Stimulated activated CD4-positive, alpha-beta T cell treated with anti-CD3 and anti-CD28 coated beads, Interleukin-4, amount 100 ng/mL, for 24 hours (primary cell): ENCODE measurements around the gene TELO2.

Experiments used
- DNase-seq: peaks from one replicate; pipeline ENCODE4 v3.0.0-alpha.2; 2020

TELO2 gene

DNA sequence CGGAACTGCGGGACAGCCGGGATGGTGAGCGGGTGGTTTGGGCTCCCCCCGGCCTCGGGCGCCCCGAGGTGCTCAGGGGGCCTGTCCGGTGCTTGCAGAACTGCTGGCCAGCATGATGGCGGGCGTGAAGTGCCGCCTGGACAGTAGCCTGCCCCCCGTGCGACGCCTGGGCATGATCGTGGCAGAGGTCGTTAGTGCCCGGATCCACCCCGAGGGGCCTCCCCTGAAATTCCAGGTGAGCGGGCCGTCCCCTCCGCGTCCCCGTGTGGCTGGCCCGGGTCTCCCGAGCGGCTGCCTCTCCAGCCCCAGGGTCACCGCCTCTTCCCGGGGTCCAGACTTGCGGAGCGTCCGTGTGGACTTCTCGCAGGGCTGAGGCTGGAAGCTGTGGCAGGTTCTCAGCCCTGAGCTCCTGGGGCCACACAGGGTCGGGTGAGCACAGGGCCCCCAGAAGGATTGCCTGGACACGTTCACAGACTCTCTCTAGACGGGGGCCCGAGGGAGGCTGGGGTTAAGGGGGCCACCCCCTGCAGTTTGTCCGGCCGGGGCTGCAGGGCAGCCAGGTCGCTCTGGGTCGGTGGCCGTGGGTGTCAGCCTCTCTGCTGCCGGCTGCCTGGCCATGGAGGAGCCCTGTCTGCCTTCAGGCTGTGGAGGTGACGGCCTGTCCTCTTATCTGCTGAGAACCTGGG lies 7.4 kb downstream of the TELO2 start:
- DNase-seq: no peak

DNA sequence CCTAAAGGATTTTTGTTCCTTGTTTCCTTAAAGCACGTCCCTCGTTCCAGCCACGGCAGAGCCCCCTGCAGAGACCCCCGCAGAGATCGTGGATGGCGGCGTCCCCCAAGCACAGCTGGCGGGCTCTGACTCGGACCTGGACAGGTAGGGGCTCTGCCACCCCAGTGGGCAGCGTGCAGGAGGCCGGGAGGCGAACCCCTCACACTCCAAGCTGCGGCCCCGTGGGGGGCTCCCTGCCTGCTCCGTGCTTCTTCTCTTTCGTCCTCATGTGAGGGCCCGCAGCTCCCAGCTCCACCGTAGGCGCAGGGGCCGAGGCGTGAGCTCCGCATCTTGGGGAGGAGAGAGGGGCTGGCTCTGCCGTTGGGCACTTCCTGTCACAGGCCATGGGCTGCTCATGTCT lies 8.5 kb downstream of the TELO2 start:
- no peak for DNase-seq

GRCh38 chr16:1502092-1503004 lies 9.2 kb downstream of the TELO2 start:
- DNase-seq: no peak

DNA sequence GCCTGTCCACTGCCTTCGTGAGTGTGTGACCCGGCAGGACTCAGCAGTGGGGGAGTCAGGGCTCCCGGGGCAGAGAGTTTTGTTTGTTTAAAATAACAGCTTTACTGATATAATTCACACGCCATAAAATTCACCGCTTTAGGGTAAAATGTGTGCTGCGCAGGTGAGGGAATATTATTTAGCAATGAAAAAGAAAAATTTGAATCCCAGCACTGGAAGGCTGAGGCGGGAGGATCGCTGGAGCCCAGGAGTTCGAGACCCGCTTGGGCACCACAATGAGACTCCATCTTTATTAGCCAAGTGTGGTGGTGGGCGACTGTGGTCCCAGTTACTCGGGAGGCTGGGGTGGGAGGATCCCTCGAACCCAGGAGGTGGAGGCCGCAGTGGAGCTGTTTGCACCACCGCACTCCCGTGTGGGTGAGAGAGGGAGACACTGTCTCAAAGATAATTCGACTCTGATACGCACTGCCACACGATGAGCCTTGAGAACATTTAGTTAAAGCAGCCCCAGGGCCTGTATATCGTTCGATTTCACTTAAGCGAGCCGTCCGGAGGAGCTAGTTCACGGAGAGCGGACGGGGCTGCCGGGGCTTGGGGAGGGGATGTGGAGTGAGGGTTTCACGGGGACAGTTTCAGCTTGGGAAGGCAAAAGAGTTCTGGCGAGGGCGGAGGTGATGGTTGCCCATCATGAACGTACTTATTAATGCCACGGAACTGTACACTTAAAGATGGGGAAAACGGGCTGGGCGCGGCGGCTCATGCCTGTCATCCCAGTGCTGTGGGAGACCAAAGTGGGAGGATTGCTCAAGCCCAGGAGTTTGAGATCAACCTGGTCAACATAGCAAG lies 10.2 kb downstream of the TELO2 start:
- DNase-seq: no peak

- no peak for DNase-seq
Observed at GRCh38 chr16:1505073-1505844, 12.1 kb downstream of the TELO2 start.

- DNase-seq: no peak
Observed at GRCh38 chr16:1505912-1506311, 12.8 kb downstream of the TELO2 start.

GRCh38 chr16:1506494-1507213 lies 13.5 kb downstream of the TELO2 start:
- DNase-seq: no peak

GRCh38 chr16:1508494-1509187 lies 15.5 kb downstream of the TELO2 start:
- DNase-seq: no peak

GRCh38 chr16:1509307-1510221 lies 16.4 kb downstream of the TELO2 start:
- no peak for DNase-seq

GRCh38 chr16:1510272-1510671 lies 17.1 kb downstream of the TELO2 start:
- DNase-seq: no peak

GRCh38 chr16:1510941-1511351 lies 17.8 kb downstream of the TELO2 start:
- DNase-seq: no peak

GRCh38 chr16:1511662-1512569 lies 18.8 kb downstream of the TELO2 start:
- no peak for DNase-seq

DNA sequence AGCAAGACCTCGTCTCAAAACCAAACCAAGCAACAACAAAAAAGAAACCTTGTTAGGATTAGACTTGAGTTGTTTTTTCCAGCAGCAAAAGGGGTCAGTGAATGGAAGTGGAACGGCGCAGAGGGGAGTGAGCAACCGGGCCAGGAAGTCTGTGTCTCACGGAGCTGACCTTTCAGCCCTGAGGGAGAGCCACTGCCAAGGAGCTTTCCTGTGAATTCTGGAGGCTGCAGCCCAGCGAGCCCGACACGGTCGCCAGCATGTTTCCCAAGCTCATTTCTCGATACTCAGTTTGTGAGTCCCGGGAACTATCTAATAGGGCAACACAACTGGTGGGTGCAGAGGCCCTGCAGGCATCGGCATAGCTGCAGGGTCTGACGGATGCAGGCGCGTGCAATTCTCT lies 19.6 kb downstream of the TELO2 start:
- no peak for DNase-seq

DNA sequence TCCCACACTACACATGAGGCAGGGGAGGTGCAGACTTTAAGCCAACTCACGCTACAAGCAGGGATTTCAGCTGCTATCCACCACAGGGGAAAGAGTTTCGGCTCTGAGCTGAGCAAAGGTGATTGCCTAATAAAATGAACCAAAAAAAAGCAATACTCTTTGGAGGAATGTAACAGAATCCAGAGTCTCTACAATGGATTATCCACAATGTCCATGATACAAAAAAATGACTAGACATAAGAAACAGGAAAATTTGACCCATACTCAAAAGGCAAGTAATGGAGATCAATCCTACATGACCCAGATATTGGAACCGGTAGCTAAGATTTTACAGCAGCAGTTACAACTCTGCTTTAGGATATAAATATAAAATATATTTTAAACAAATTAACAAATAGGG lies 21.3 kb downstream of the TELO2 start:
- DNase-seq: no peak

DNA sequence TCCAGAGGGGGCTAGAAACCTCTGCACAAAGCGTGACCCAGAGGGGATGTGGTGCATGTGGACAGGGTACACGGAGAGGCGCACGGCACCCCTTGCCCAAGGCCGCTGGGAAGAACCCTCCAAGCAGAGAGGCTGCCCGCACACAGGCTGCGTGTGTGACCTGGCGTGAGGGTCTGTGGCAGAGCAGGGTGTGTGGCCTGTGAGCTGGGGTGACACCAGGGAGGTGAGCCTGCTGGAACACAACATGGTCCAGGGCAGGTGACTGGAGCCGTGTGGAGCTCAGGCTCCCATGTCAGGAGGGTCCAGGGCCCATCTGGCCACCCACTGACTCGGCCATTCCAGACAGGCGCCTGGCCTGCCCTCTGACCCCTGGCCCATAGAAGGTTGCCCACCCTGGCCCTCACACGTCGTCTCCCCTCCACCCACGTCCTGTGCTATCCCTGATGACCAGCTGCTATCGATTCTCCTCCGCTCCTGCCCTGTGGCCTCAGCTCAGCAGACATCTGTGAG lies 25.5 kb downstream of the TELO2 start:
- no peak for DNase-seq

GRCh38 chr16:1519831-1520230 lies 26.7 kb downstream of the TELO2 start:
- no peak for DNase-seq

DNA sequence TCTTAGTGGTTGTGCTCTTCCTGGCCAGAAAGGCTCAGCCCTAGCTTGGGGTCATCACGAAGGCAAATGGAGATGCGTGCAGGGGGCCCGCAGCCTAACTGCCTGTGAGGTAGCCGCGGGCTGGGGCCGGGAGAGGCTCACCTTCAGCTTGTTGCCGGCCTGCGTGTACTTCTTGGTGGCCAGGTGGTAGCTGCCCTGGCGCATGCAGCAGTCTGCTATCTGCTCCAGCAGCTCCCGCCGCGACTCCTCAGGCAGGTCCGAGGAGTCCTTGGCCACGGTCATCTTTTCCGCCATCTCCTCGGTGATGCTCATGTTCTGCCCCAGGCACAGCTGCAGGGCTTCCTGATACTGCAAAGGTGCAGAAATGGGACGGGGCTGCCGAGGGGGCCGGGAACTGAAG lies 27.3 kb downstream of the TELO2 start:
- no peak for DNase-seq

DNA sequence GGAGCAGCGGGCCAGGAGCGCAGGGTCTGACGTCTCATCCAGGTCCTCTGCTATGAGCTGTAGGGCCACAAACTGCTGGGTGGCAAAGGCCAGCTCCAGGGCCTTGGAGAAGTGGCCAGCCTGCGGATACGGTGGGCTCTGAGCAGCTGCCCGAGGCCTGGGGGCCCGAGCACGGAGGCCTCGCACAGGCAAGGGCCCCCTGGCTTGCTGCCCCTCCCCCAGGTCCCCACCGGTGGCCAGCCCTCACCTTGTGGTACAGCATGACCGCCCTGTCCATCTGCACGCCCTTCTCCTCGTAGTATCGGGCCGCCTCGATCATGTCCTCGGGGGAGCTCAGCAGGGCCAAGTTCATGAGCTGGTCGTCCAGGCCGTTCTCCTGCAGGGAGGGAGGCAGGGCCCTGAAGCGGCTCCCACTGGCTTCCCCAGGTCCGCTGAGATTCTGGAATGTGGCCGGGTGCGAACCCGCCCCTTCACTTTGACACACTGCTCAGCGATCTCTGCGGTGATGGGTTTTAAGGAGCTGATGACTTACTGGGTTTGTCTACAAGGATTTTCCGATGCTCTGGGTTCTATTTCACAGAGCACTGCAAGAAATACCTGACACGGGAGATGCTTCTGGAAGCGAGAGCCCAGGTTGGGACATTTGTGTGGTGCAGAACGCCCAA lies 30.6 kb downstream of the TELO2 start:
- no peak for DNase-seq
